H9 (cell line): ENCODE measurements around the gene IL1RL1. TPM values are rescaled to one million over a fixed set of nuclear protein-coding genes. Genes with fewer than 3 reads are reported as not detected.

Experiments
- DNase-seq: peaks from one replicate; pipeline ENCODE4 v3.0.0-alpha.2; 2017
- H2AFZ ChIP-seq: one replicate; pipeline ENCODE4 v1.6.1; 2013; ENCODE audit warnings: mild to moderate bottlenecking, low read length, control low read depth, moderate library complexity
- H2AK5ac ChIP-seq: 2 replicates; pipeline ENCODE4 v1.6.1; 2013; ENCODE audit warnings: low read length, control low read depth, mixed read lengths; ENCODE audit not compliant: insufficient read length
- H2BK120ac ChIP-seq: one replicate; pipeline ENCODE4 v1.6.1; 2013; ENCODE audit warnings: low read depth, mild to moderate bottlenecking, low read length, control low read depth, inconsistent platforms; ENCODE audit not compliant: poor library complexity, severe bottlenecking
- H2BK12ac ChIP-seq: 2 replicates; pipeline ENCODE4 v1.6.1; 2013; ENCODE audit warnings: low read length, control low read depth, mixed read lengths, low read depth; ENCODE audit not compliant: insufficient read length
- H2BK15ac ChIP-seq: 2 replicates; pipeline ENCODE4 v1.6.1; 2013; ENCODE audit warnings: low read depth, low read length, control low read depth
- H2BK20ac ChIP-seq: one replicate; pipeline ENCODE4 v1.6.1; 2013; ENCODE audit warnings: low read depth, mild to moderate bottlenecking, low read length, control low read depth, inconsistent platforms; ENCODE audit not compliant: poor library complexity, severe bottlenecking
- H2BK5ac ChIP-seq: 2 replicates; pipeline ENCODE4 v1.6.1; 2013; ENCODE audit warnings: low read length, control low read depth, mixed read lengths; ENCODE audit not compliant: insufficient read length
- H3K14ac ChIP-seq: 2 replicates; pipeline ENCODE4 v1.6.1; 2013; ENCODE audit warnings: low read length, control low read depth; ENCODE audit not compliant: insufficient read depth
- H3K18ac ChIP-seq: 2 replicates; pipeline ENCODE4 v1.6.1; 2013; ENCODE audit warnings: low read depth, mild to moderate bottlenecking, mixed read lengths, low read length, control low read depth; ENCODE audit not compliant: insufficient read length
- H3K23ac ChIP-seq: 2 replicates; pipeline ENCODE4 v1.6.1; 2013; ENCODE audit warnings: low read length, control low read depth, mixed read lengths, low read depth; ENCODE audit not compliant: insufficient read length
- H3K23me2 ChIP-seq: 2 replicates; pipeline ENCODE4 v1.6.1; 2013; ENCODE audit warnings: low read depth, mild to moderate bottlenecking, mixed read lengths, low read length, control low read depth; ENCODE audit not compliant: insufficient read length, poor library complexity, severe bottlenecking
- H3K27ac ChIP-seq: 2 replicates; pipeline ENCODE4 v1.5.1; 2013; ENCODE audit warnings: low read length, control low read depth, mixed read lengths, low read depth; ENCODE audit not compliant: insufficient read length
- H3K27me3 ChIP-seq: 2 replicates; pipeline ENCODE4 v1.6.1; 2013; ENCODE audit warnings: low read length, control low read depth, inconsistent platforms; ENCODE audit not compliant: insufficient read depth
- H3K4ac ChIP-seq: 2 replicates; pipeline ENCODE4 v1.6.1; 2013; ENCODE audit warnings: low read depth, mild to moderate bottlenecking, control low read depth, inconsistent platforms, low read length, moderate library complexity
- H3K4me1 ChIP-seq: 2 replicates; pipeline ENCODE4 v1.6.1; 2013; ENCODE audit warnings: low read length, control low read depth, inconsistent platforms; ENCODE audit not compliant: insufficient read depth
- H3K4me2 ChIP-seq: 2 replicates; pipeline ENCODE4 v1.6.1; 2013; ENCODE audit warnings: low read length, control low read depth, mixed read lengths; ENCODE audit not compliant: insufficient read length, insufficient read depth
- H3K56ac ChIP-seq: 2 replicates; pipeline ENCODE4 v1.6.1; 2013; ENCODE audit warnings: low read depth, mild to moderate bottlenecking, mixed read lengths, low read length, control low read depth; ENCODE audit not compliant: insufficient read length
- H3K79me1 ChIP-seq: 2 replicates; pipeline ENCODE4 v1.6.1; 2013; ENCODE audit warnings: low read depth, mild to moderate bottlenecking, moderate library complexity, low read length, control low read depth, inconsistent platforms; ENCODE audit not compliant: insufficient read depth, poor library complexity, severe bottlenecking
- H3K79me2 ChIP-seq: 2 replicates; pipeline ENCODE4 v1.6.1; 2013; ENCODE audit warnings: low read length, control low read depth, inconsistent platforms; ENCODE audit not compliant: insufficient read depth
- H3K9ac ChIP-seq: 2 replicates; pipeline ENCODE4 v1.6.1; 2013; ENCODE audit warnings: low read length, control low read depth, mixed read lengths; ENCODE audit not compliant: insufficient read length; ENCODE audit errors: extremely low read depth
- H3K9me3 ChIP-seq: one replicate; pipeline ENCODE4 v1.6.1; 2013; ENCODE audit warnings: low read depth, low read length, inconsistent platforms; ENCODE audit not compliant: control insufficient read depth
- H3T11ph ChIP-seq: one replicate; pipeline ENCODE4 v1.6.1; 2013; ENCODE audit warnings: mild to moderate bottlenecking, low read length, control low read depth, inconsistent platforms
- H4K20me1 ChIP-seq: one replicate; pipeline ENCODE4 v1.6.1; 2013; ENCODE audit not compliant: control insufficient read depth, insufficient read length, insufficient read depth
- H4K5ac ChIP-seq: 2 replicates; pipeline ENCODE4 v1.6.1; 2013; ENCODE audit warnings: low read depth, mild to moderate bottlenecking, mixed read lengths, low read length, control low read depth; ENCODE audit not compliant: insufficient read length
- H4K8ac ChIP-seq: replicated peaks from 2 replicates; pipeline ENCODE4 v1.6.1; 2013; ENCODE audit warnings: low read length, control low read depth, mixed read lengths, low read depth; ENCODE audit not compliant: insufficient read length
- H4K91ac ChIP-seq: 2 replicates; pipeline ENCODE4 v1.6.1; 2013; ENCODE audit warnings: low read depth, mild to moderate bottlenecking, moderate library complexity, mixed read lengths, low read length, control low read depth; ENCODE audit not compliant: insufficient read length
- H3K27ac Mint-ChIP-seq, 3 experiments: 2 replicates in 2 of 3; 3 replicates in 1 of 3; pipeline ENCODE4 v1.8.0; 2020 to 2021; ENCODE audit warnings: mixed read lengths in 3 of 3, mild to moderate bottlenecking in 1 of 3, moderate library complexity in 1 of 3
- H3K27me3 Mint-ChIP-seq: 2 replicates; pipeline ENCODE4 v1.8.0; 2021; ENCODE audit warnings: low read depth, mild to moderate bottlenecking, moderate library complexity, mixed read lengths
- H3K36me3 Mint-ChIP-seq, 3 experiments: 2 replicates in 2 of 3; 3 replicates in 1 of 3; pipeline ENCODE4 v1.8.0; 2020 to 2021; ENCODE audit warnings: low read depth in 3 of 3, mixed read lengths in 3 of 3; ENCODE audit not compliant: insufficient read depth in 1 of 3
- H3K4me1 Mint-ChIP-seq, 2 experiments: 2 replicates each; pipeline ENCODE4 v1.8.0; 2020; ENCODE audit warnings: mixed read lengths in 2 of 2
- H3K4me3 Mint-ChIP-seq, 2 experiments: 2 replicates in 1 of 2; 3 replicates in 1 of 2; pipeline ENCODE4 v1.8.0; 2020 to 2021; ENCODE audit warnings: mild to moderate bottlenecking in 2 of 2, mixed read lengths in 2 of 2, moderate library complexity in 1 of 2
- H3K9me3 Mint-ChIP-seq, 2 experiments: 2 replicates in 1 of 2; 3 replicates in 1 of 2; pipeline ENCODE4 v1.8.0; 2020; ENCODE audit warnings: mild to moderate bottlenecking in 2 of 2, mixed read lengths in 2 of 2, moderate library complexity in 1 of 2
- WGBS: extraction: QIAGEN DNeasy Blood & Tissue Kit; methylation state at CpG from one replicate; pipeline ENCODE4 v1.1.7; 2013; ENCODE audit warnings: missing lambda C conversion rate, low lambda C conversion rate, mixed read lengths; ENCODE audit not compliant: insufficient read length; ENCODE audit errors: extremely low coverage; 5-methylcytosine and 5-hydroxymethylcytosine counted together
- total RNA-seq: library from RNA; stranded (reverse); gene quantifications from 2 replicates; pipeline ENCODE4 v1.2.1, GENCODE V29; 2021
- TF ChIP-seq, protein P1 (sequence below): fragments of 200-600 bp; sonication (generic); conservative IDR thresholded peaks from 3 replicates; pipeline ENCODE4 v1.8.0; 2021; ENCODE audit warnings: antibody characterized with exemption, mild to moderate bottlenecking

IL1RL1 gene
- total RNA-seq, 1 experiment from 2014 or later = not detected

DNA sequence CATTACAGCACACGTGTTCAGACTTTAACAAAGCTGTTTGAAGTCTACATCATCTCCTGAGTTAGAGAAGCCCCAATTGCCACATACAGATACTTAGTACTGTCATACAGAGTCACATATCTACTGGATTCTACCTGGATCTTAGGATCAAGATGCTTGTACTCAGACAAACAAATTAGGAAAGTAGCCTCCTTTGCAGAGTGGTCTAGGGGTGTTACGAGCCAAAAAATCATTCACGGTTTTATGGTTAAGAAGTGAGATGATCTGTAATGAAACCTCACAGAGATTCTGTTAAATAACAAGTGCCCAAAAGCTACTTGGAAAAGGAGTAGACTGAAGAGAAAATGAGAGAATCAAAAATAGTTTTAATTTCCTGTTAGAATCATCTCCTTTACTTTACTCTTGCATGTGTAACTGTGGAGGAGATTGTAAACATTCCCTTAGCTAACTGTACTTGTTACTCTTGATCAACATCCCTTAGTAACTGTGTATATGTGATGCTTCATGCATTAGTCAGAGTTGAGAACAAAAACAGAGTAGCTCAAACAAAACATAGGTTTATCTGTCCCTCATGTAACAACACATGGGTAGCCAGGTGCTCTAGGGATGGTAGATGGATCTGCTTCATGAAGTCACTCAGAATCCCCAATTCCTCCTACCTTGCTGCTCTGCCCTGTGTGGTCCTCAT is 16.4 kb upstream of the IL1RL1 start:
- H3K9me3 ChIP-seq = no peaks in the 10 kb centered on the region
- Mint-ChIP-seq H3K36me3 (no peaks in the 10 kb centered on the region), H3K9me3 (no peaks in the 10 kb centered on the region), H3K27ac (no peak overlapping the region), H3K27me3 (peaks cover 5% of the 10 kb centered on the region), H3K4me1 (no peaks in the 10 kb centered on the region), H3K4me3 (no peak overlapping the region)
- H3K23ac ChIP-seq = no peak overlapping the region
- no peak for DNase-seq
- H3K79me1 ChIP-seq = no peaks in the 10 kb centered on the region
- H3K4me1 ChIP-seq = no peaks in the 10 kb centered on the region
- no CpG with 5 or more reads among the region's 3 CpGs for WGBS
- no peaks in the 10 kb centered on the region for H3K27me3 ChIP-seq
- no peak overlapping the region for H2AK5ac ChIP-seq
- H3K56ac ChIP-seq = no peak overlapping the region
- no peak overlapping the region for H2BK120ac ChIP-seq
- no peak overlapping the region for H3K4me2 ChIP-seq
- H2AFZ ChIP-seq = no peak overlapping the region
- no peak overlapping the region for H3K27ac ChIP-seq
- no peaks in the 10 kb centered on the region for H3K23me2 ChIP-seq
- H2BK15ac ChIP-seq = no peak overlapping the region
- no peak overlapping the region for H2BK20ac ChIP-seq
- TF ChIP-seq, protein P1, sequence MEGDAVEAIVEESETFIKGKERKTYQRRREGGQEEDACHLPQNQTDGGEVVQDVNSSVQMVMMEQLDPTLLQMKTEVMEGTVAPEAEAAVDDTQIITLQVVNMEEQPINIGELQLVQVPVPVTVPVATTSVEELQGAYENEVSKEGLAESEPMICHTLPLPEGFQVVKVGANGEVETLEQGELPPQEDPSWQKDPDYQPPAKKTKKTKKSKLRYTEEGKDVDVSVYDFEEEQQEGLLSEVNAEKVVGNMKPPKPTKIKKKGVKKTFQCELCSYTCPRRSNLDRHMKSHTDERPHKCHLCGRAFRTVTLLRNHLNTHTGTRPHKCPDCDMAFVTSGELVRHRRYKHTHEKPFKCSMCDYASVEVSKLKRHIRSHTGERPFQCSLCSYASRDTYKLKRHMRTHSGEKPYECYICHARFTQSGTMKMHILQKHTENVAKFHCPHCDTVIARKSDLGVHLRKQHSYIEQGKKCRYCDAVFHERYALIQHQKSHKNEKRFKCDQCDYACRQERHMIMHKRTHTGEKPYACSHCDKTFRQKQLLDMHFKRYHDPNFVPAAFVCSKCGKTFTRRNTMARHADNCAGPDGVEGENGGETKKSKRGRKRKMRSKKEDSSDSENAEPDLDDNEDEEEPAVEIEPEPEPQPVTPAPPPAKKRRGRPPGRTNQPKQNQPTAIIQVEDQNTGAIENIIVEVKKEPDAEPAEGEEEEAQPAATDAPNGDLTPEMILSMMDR = no peak
- H4K5ac ChIP-seq = no peak overlapping the region
- H3K18ac ChIP-seq = no peak overlapping the region
- no peak overlapping the region for H4K91ac ChIP-seq
- no peak overlapping the region for H2BK5ac ChIP-seq
- no peaks in the 10 kb centered on the region for H3K79me2 ChIP-seq
- H3T11ph ChIP-seq = no peak overlapping the region
- H3K9ac ChIP-seq = no peak overlapping the region
- H3K14ac ChIP-seq = no peak overlapping the region
- H2BK12ac ChIP-seq = no peak overlapping the region
- H3K4ac ChIP-seq = no peak overlapping the region
- H4K20me1 ChIP-seq = no peaks in the 10 kb centered on the region
- H4K8ac ChIP-seq = no peak overlapping the region
